GM18508 (cell line): ENCODE data around the gene TSTD2.
"Not testable (repeated sequence)": the region's sequence is repeated elsewhere in the genome, so short reads cannot be mapped to it uniquely, and the experiment has no call there.

Source experiments
- ATAC-seq: cut with Tn5 transposase; IDR thresholded peaks from one replicate; pipeline ENCODE4 v1.9.1; 2021; ENCODE audit warnings: moderate number of reproducible peaks; ENCODE audit not compliant: insufficient read depth, unreplicated experiment

Gene TSTD2

GRCh38 chr9:97632248-97632984 lies 752 bp downstream of the TSTD2 start:
- ATAC-seq, result peak; percentile 11

GRCh38 chr9:97630591-97630990 lies 2.6 kb downstream of the TSTD2 start:
- no peak for ATAC-seq

GRCh38 chr9:97629156-97629555 lies 4.0 kb downstream of the TSTD2 start:
- no peak for ATAC-seq

GRCh38 chr9:97628668-97629067 lies 4.5 kb downstream of the TSTD2 start:
- no peak for ATAC-seq

- no peak for ATAC-seq
Observed at GRCh38 chr9:97627624-97628023, 5.5 kb downstream of the TSTD2 start.

GRCh38 chr9:97625620-97626019 lies 7.5 kb downstream of the TSTD2 start:
- no peak for ATAC-seq

GRCh38 chr9:97623946-97624345 lies 9.2 kb downstream of the TSTD2 start:
- ATAC-seq, result no peak

GRCh38 chr9:97622483-97622882 lies 10.7 kb downstream of the TSTD2 start:
- not testable (repeated sequence) for ATAC-seq

- ATAC-seq, result not testable (repeated sequence)
Observed at GRCh38 chr9:97620063-97620462, 13.1 kb downstream of the TSTD2 start.

GRCh38 chr9:97617939-97618416 lies 15.2 kb downstream of the TSTD2 start:
- no peak for ATAC-seq

- no peak for ATAC-seq
Observed at GRCh38 chr9:97615439-97616072, 17.6 kb downstream of the TSTD2 start.

- no peak for ATAC-seq
Observed at GRCh38 chr9:97604901-97605645, 28.1 kb downstream of the TSTD2 start.

GRCh38 chr9:97602430-97602829 lies 30.7 kb downstream of the TSTD2 start:
- no peak for ATAC-seq

GRCh38 chr9:97601228-97601898 lies 31.8 kb downstream of the TSTD2 start:
- no peak for ATAC-seq

GRCh38 chr9:97600531-97601227 lies 32.5 kb downstream of the TSTD2 start:
- no peak for ATAC-seq

- ATAC-seq, result no peak
Observed at GRCh38 chr9:97599314-97599846, 33.8 kb downstream of the TSTD2 start.

- ATAC-seq, result peak; percentile 73
Observed at GRCh38 chr9:97598461-97599288, 34.5 kb downstream of the TSTD2 start.

GRCh38 chr9:97596906-97597305 lies 36.3 kb downstream of the TSTD2 start:
- no peak for ATAC-seq

GRCh38 chr9:97594381-97594921 lies 38.7 kb downstream of the TSTD2 start:
- no peak for ATAC-seq
